GM12873 (cell line): ENCODE measurements around the gene PFKFB1.
A peak's percentile ranks its signal among the peaks of the same experiment; 100 is the strongest.

ENCODE experiments used
- CTCF ChIP-seq: IDR thresholded peaks from 2 replicates; pipeline ENCODE4 v1.5.1; 2012; ENCODE audit warnings: low read depth, mild to moderate bottlenecking, moderate library complexity, low read length, control low read depth; ENCODE audit not compliant: insufficient read depth; ENCODE audit errors: missing control alignments

PFKFB1 gene

GRCh38 chrX:54921427-54922021 lies 72.5 kb downstream of the PFKFB1 start:
- no peak for TF ChIP-seq CTCF

GRCh38 chrX:54920610-54921426 lies 73.2 kb downstream of the PFKFB1 start, which contains the start of gene TRO:
Gene TRO (plus strand): TSS chrX:54920824. CDS start chrX:54922247, 1,423 bp downstream.
- TF ChIP-seq CTCF = peak; percentile 3

- TF ChIP-seq CTCF = no peak
Measured at GRCh38 chrX:54909941-54910340, 84.0 kb downstream of the PFKFB1 start.

GRCh38 chrX:54894159-54894558 lies 99.8 kb downstream of the PFKFB1 start:
- no peak for TF ChIP-seq CTCF

- peak; percentile 62 for TF ChIP-seq CTCF
Measured at GRCh38 chrX:54891573-54891972, 102.4 kb downstream of the PFKFB1 start.

GRCh38 chrX:54885740-54886139 lies 108.2 kb downstream of the PFKFB1 start:
- no peak for TF ChIP-seq CTCF
